Posterior vena cava (tissue), 2 donors: ENCODE results near the gene LOC128125822. TPM values are rescaled to one million over a fixed set of nuclear protein-coding genes. Genes with fewer than 3 reads are reported as not detected.

ENCODE experiments used
- DNase-seq: peaks from one replicate; pipeline ENCODE4 v3.0.0-alpha.2; 2020; ENCODE audit warnings: low spot score
- intact Hi-C, 2 donors: fragments of 100-400 bp; cut with DNase I; formaldehyde crosslinking; loops; one replicate each; pipeline versions ENCODE4 v1.14.1 to v1.14.2; 2022 to 2023
- total RNA-seq, 2 donors: library from RNA; stranded (reverse); fragmentation: NEBNext Ultra II Directional; extraction: Animal tissue kit (Norgen Biotek cat#: 25700); gene quantifications; one replicate each; pipeline ENCODE4 v1.2.1, GENCODE V29; 2021
- donor health status: DM: yes; HTN: yes; CAD: no.
- donor health status: DM: yes; HTN: yes; CAD: no.

The LOC128125822 gene

GRCh38 chr6:63611560-63611959, 39.3 kb downstream of the LOC128125822 start:
- no peak for DNase-seq
- intact Hi-C loops: no loop called here

- intact Hi-C loops: no loop called here
- DNase-seq: no peak
Observed at GRCh38 chr6:63615590-63615989, 43.3 kb downstream of the LOC128125822 start.

Other genes with a start within 250 kb of the LOC128125822 start
- gene PTP4A1, start within 50 bp of the LOC128125822 start, total RNA-seq: 10 to 100 TPM; 18.2 to 27.5 TPM
- gene PHF3, start 63.3 kb downstream of the LOC128125822 start, total RNA-seq: 10 to 100 TPM; 41.0 to 44.8 TPM